Measurements from ENCODE around the gene COL25A1. TPM values are rescaled to one million over a fixed set of nuclear protein-coding genes. Genes with fewer than 3 reads are reported as not detected.

COL25A1 gene
- total RNA-seq, 2 experiments from 2014 or later = not detected

GRCh38 chr4:108861334-108861733, 441.1 kb downstream of the COL25A1 start:
- Mint-ChIP-seq H3K27me3 (peaks cover 4% of the 10 kb centered on the region), H3K4me1 (peaks cover 6% of the 10 kb centered on the region), H3K4me3 (no peak overlapping the region), H3K27ac (no peak overlapping the region), H3K36me3 (ENCODE audit: low read depth) (no peaks in the 10 kb centered on the region), H3K9me3 (no peaks in the 10 kb centered on the region)
- ChIA-PET POLR2A (no interaction called here), CTCF (interaction anchor here (0.6 to 1.1 kb wide), 2 partner anchors 11 to 1188 kb away, joined by 3 read pairs; no protein-coding TSS in a partner anchor)
- DNase-seq = peak; percentile 9

GRCh38 chr4:108854786-108855185, 447.7 kb downstream of the COL25A1 start:
- DNase-seq = no peak
- Mint-ChIP-seq H3K27me3 (peaks cover 6% of the 10 kb centered on the region), H3K36me3 (ENCODE audit: low read depth) (peaks cover 10% of the 10 kb centered on the region), H3K27ac (no peak overlapping the region), H3K4me1 (peaks cover 41% of the 10 kb centered on the region), H3K4me3 (no peak overlapping the region), H3K9me3 (peaks cover 12% of the 10 kb centered on the region)
- ChIA-PET POLR2A (no interaction called here), CTCF (interaction anchor here (0.6 to 1.2 kb wide), 3 partner anchors 21 to 578 kb away, joined by 3 to 4 read pairs (median 3); no protein-coding TSS in a partner anchor)

- Mint-ChIP-seq H3K4me1 (peaks cover 48% of the 10 kb centered on the region), H3K36me3 (ENCODE audit: low read depth) (peaks cover 10% of the 10 kb centered on the region), H3K27ac (no peak overlapping the region), H3K4me3 (no peak overlapping the region), H3K9me3 (peaks cover 12% of the 10 kb centered on the region), H3K27me3 (peaks cover 6% of the 10 kb centered on the region)
- no peak for DNase-seq
- CTCF ChIA-PET = no interaction called here
- POLR2A ChIA-PET = no interaction called here
Measured at GRCh38 chr4:108852691-108853090, 449.8 kb downstream of the COL25A1 start.

DNA sequence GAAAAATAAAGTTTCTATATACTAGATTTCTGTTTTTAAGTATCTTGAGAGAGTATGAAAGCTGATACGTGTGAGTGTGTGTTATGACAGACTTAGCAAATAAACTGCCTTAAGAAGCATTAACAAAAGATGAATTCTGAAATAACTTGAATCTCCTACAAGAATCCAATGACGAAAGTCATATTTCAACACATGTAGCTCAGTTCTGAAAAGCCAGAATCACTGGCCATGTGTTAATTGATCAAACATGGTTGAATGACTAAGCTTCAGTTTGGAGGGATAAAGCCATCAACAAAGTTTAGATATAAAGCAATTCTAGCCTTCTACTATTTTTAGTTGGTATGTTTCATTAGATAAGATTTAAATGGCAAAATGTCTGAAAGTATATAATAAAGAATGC, 451.1 kb downstream of the COL25A1 start:
- POLR2A ChIA-PET = no interaction called here
- Mint-ChIP-seq H3K27ac (no peak overlapping the region), H3K36me3 (ENCODE audit: low read depth) (peaks cover 12% of the 10 kb centered on the region), H3K4me3 (no peak overlapping the region), H3K27me3 (peaks cover 6% of the 10 kb centered on the region), H3K9me3 (peaks cover 12% of the 10 kb centered on the region), H3K4me1 (peaks cover 48% of the 10 kb centered on the region)
- CTCF ChIA-PET = no interaction called here
- DNase-seq = no peak

- Mint-ChIP-seq H3K36me3 (ENCODE audit: low read depth) (peaks cover 14% of the 10 kb centered on the region), H3K27ac (peak overlapping the region; percentile 69), H3K4me1 (peaks cover 48% of the 10 kb centered on the region), H3K27me3 (peaks cover 6% of the 10 kb centered on the region), H3K4me3 (peak overlapping the region; percentile 12), H3K9me3 (peaks cover 12% of the 10 kb centered on the region)
- POLR2A ChIA-PET = no interaction called here
- CTCF ChIA-PET = interaction anchor here (0.7 kb wide), 1 partner anchor 982 kb away, joined by 3 read pairs; no protein-coding TSS in a partner anchor
- DNase-seq = no peak
Measured at GRCh38 chr4:108850219-108850649, 452.2 kb downstream of the COL25A1 start.

GRCh38 chr4:108849611-108850168, 452.8 kb downstream of the COL25A1 start:
- Mint-ChIP-seq H3K27ac (peak overlapping the region; percentile 69), H3K36me3 (ENCODE audit: low read depth) (peaks cover 14% of the 10 kb centered on the region), H3K9me3 (peaks cover 12% of the 10 kb centered on the region), H3K27me3 (peaks cover 6% of the 10 kb centered on the region), H3K4me3 (no peak overlapping the region), H3K4me1 (peaks cover 48% of the 10 kb centered on the region)
- POLR2A ChIA-PET = no interaction called here
- CTCF ChIA-PET = interaction anchor here (0.7 kb wide), 1 partner anchor 983 kb away, joined by 3 read pairs; no protein-coding TSS in a partner anchor
- peak; percentile 63 for DNase-seq

GRCh38 chr4:108846568-108846967, 455.9 kb downstream of the COL25A1 start:
- ChIA-PET POLR2A (no interaction called here), CTCF (no interaction called here)
- Mint-ChIP-seq H3K27me3 (peaks cover 2% of the 10 kb centered on the region), H3K9me3 (peaks cover 6% of the 10 kb centered on the region), H3K4me1 (peaks cover 25% of the 10 kb centered on the region), H3K27ac (no peak overlapping the region), H3K36me3 (ENCODE audit: low read depth) (peaks cover 9% of the 10 kb centered on the region), H3K4me3 (no peak overlapping the region)
- no peak for DNase-seq

DNA sequence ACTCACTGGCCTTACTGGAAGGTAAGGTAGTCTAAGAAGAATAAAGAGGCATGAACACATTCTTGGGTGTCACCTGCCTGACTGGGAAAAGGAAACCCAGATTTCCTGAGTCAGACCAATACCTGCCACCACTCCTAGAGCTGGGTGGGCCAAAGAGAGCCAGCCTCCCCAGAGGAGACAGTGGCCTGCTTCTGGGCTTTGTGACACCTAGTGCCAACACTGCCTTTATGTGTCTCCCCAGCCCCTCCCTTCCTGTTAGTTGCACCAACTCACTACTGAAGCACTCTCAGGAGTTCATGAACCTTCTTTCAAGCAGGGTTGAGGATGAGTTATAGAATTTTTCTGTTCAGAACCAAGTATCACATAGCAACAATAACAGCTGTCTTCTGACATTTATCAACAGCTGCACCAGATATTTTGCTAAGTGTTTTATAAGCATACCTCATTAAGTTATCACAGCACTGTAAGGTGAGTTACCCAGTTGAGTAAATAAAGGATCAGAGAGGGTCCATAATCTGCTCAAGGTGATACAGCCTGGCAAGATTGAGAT, 462.0 kb downstream of the COL25A1 start:
- ChIA-PET CTCF (no interaction called here), POLR2A (no interaction called here)
- Mint-ChIP-seq H3K27me3 (peaks cover 2% of the 10 kb centered on the region), H3K27ac (no peak overlapping the region), H3K36me3 (ENCODE audit: low read depth) (no peaks in the 10 kb centered on the region), H3K4me1 (peaks cover 22% of the 10 kb centered on the region), H3K4me3 (no peak overlapping the region), H3K9me3 (no peaks in the 10 kb centered on the region)
- DNase-seq = peak; percentile 18

GRCh38 chr4:108839333-108839732, 463.1 kb downstream of the COL25A1 start:
- ChIA-PET CTCF (interaction anchor here (0.6 kb wide), 1 partner anchor 261 kb away, joined by 3 read pairs; no protein-coding TSS in a partner anchor), POLR2A (no interaction called here)
- no peak for DNase-seq
- no peak overlapping the region for H3K27ac Mint-ChIP-seq
- H3K4me3 Mint-ChIP-seq = no peak overlapping the region
- H3K36me3 Mint-ChIP-seq (ENCODE audit: low read depth) = no peaks in the 10 kb centered on the region
- H3K9me3 Mint-ChIP-seq = no peaks in the 10 kb centered on the region
- H3K4me1 Mint-ChIP-seq = peaks cover 23% of the 10 kb centered on the region
- H3K27me3 Mint-ChIP-seq = peaks cover 2% of the 10 kb centered on the region

DNA sequence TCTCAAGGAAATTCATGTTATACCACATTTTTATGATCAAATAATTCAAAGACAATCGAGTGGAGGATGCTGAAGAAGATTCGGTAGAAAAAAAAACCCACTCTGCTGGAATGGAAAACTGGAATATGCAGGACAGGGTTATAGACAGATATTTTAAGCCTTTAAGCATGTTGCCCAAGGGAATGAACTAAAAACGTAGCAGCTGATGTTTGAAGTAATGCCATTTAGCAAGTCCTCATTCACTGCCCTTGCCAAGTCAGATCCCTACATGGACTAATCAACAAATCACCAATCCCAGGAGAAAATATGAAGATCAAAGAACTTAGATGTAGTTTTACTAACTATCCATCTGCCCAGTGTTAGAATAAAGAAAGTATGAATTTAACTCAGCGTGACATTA, 464.0 kb downstream of the COL25A1 start:
- ChIA-PET POLR2A (no interaction called here), CTCF (no interaction called here)
- Mint-ChIP-seq H3K36me3 (ENCODE audit: low read depth) (no peaks in the 10 kb centered on the region), H3K27ac (no peak overlapping the region), H3K4me3 (no peak overlapping the region), H3K4me1 (peaks cover 27% of the 10 kb centered on the region), H3K9me3 (no peaks in the 10 kb centered on the region), H3K27me3 (peaks cover 10% of the 10 kb centered on the region)
- no peak for DNase-seq

DNA sequence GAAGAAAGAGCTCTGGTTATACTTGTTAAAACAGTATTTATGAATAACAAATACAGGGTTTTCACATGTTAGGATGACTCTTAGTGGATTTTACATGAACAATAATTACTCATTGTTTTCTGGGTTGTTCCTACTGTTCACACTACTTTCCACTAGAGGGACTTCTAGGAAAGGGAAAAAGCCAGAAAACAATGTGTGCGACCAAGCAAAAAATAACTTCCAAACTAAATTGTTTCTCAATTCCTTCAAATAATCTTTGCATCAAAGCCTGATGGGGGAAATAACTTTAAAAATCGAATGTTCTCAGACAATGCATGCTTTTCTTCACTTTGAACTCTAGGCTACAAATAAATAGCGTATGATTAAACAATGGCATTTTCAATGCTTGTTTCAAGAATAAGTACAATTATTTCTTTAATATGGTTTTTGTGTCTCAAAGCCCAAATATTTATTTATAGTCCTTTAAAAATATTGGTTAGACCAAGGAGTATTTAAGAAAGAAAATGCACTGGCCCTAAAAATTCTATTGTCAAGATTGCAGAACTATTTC, 467.5 kb downstream of the COL25A1 start:
- H3K36me3 Mint-ChIP-seq (ENCODE audit: low read depth) = no peaks in the 10 kb centered on the region
- no peak overlapping the region for H3K4me3 Mint-ChIP-seq
- H3K4me1 Mint-ChIP-seq = peaks cover 19% of the 10 kb centered on the region
- DNase-seq = no peak
- no peaks in the 10 kb centered on the region for H3K9me3 Mint-ChIP-seq
- peaks cover 18% of the 10 kb centered on the region for H3K27me3 Mint-ChIP-seq
- H3K27ac Mint-ChIP-seq = no peak overlapping the region
- ChIA-PET CTCF (interaction anchor here (0.6 to 1.1 kb wide), 3 partner anchors 21 to 330 kb away, joined by 3 to 4 read pairs (median 3); no protein-coding TSS in a partner anchor), POLR2A (no interaction called here)

- Mint-ChIP-seq H3K9me3 (no peaks in the 10 kb centered on the region), H3K27ac (no peak overlapping the region), H3K4me3 (no peak overlapping the region), H3K27me3 (peaks cover 18% of the 10 kb centered on the region), H3K36me3 (ENCODE audit: low read depth) (no peaks in the 10 kb centered on the region), H3K4me1 (peaks cover 17% of the 10 kb centered on the region)
- POLR2A ChIA-PET = interaction anchor here (1.0 kb wide), 1 partner anchor 57 kb away, joined by 3 read pairs; no protein-coding TSS in a partner anchor
- CTCF ChIA-PET = interaction anchor here (0.6 to 1.1 kb wide), 4 partner anchors 21 to 404 kb away, joined by 3 to 4 read pairs (median 3); no protein-coding TSS in a partner anchor
- DNase-seq = no peak
Measured at GRCh38 chr4:108834166-108834834, 468.2 kb downstream of the COL25A1 start.

DNA sequence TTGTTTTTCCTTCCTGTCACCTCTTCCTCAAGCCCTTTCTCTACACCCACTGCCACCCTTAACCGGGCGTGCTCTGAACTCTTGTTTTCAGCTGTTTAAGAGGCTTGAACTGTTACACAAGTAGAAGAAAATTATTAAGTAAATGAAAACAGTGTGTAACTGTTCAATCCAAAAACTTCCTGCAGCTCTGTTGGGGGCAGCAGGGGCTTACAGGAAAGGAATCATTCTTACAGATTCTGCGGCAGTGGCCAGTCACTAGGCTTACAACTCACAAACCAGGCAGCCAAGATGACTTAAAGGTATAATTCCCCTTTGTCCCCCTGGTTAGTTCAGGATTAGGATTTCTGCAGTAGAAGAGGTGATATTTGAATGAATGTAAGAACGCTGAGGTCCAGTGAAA, 469.4 kb downstream of the COL25A1 start:
- peaks cover 18% of the 10 kb centered on the region for H3K27me3 Mint-ChIP-seq
- no peak for DNase-seq
- no peak overlapping the region for H3K27ac Mint-ChIP-seq
- H3K4me1 Mint-ChIP-seq = peaks cover 12% of the 10 kb centered on the region
- H3K4me3 Mint-ChIP-seq = no peak overlapping the region
- no peaks in the 10 kb centered on the region for H3K36me3 Mint-ChIP-seq (ENCODE audit: low read depth)
- POLR2A ChIA-PET = interaction anchor here (1.0 kb wide), 1 partner anchor 58 kb away, joined by 3 read pairs; no protein-coding TSS in a partner anchor
- CTCF ChIA-PET = no interaction called here
- no peaks in the 10 kb centered on the region for H3K9me3 Mint-ChIP-seq
